WTC11 (cell line): ENCODE measurements around the gene PITHD1. TPM values are rescaled to one million over a fixed set of nuclear protein-coding genes. Genes with fewer than 3 reads are reported as not detected.

ENCODE experiments used
- CDX4 ChIP-seq: fragments of 250-450 bp; sonication (Bioruptor Pico); IDR thresholded peaks from 2 replicates; pipeline ENCODE4 v1.9.0; 2021; ENCODE audit warnings: moderate library complexity, mild to moderate bottlenecking, inconsistent platforms, borderline replicate concordance
- CTCF ChIP-seq: fragments of 200-600 bp; IDR thresholded peaks from 2 replicates; pipeline ENCODE4 v1.8.0; 2022; ENCODE audit warnings: antibody characterized with exemption
- E2F1 ChIP-seq: sonication (generic); formaldehyde crosslinking; IDR thresholded peaks from 2 replicates; pipeline ENCODE4 v1.8.0; 2022; ENCODE audit warnings: mild to moderate bottlenecking, missing genetic modification reagents
- E2F5 ChIP-seq: sonication (generic); formaldehyde crosslinking; IDR thresholded peaks from 2 replicates; pipeline ENCODE4 v1.8.1; 2022; ENCODE audit warnings: mild to moderate bottlenecking, moderate library complexity, missing genetic modification reagents
- GABPB1 ChIP-seq: sonication (generic); formaldehyde crosslinking; IDR thresholded peaks from 2 replicates; pipeline ENCODE4 v1.8.1; 2023; ENCODE audit warnings: mild to moderate bottlenecking, missing genetic modification reagents
- NFE2L1 ChIP-seq: sonication (generic); formaldehyde crosslinking; IDR thresholded peaks from 2 replicates; pipeline ENCODE4 v1.8.1; 2023; ENCODE audit warnings: missing genetic modification reagents
- SOX15 ChIP-seq: fragments of 250-450 bp; sonication (Bioruptor Pico); IDR thresholded peaks from 2 replicates; pipeline ENCODE4 v1.9.0; 2021; ENCODE audit warnings: mild to moderate bottlenecking
- SP1 ChIP-seq: sonication (generic); formaldehyde crosslinking; conservative IDR thresholded peaks from 2 replicates; pipeline ENCODE4 v1.8.1; 2022; ENCODE audit warnings: missing genetic modification reagents
- ZBTB21 ChIP-seq: sonication (generic); formaldehyde crosslinking; IDR thresholded peaks from 2 replicates; pipeline ENCODE4 v1.8.1; 2023; ENCODE audit warnings: mild to moderate bottlenecking, missing genetic modification reagents, borderline replicate concordance
- ZNF219 ChIP-seq: sonication (generic); formaldehyde crosslinking; IDR thresholded peaks from 2 replicates; pipeline ENCODE4 v1.8.0; 2023; ENCODE audit warnings: missing genetic modification reagents, mild to moderate bottlenecking, borderline replicate concordance
- ZNF425 ChIP-seq: fragments of 250-450 bp; sonication (Bioruptor Pico); conservative IDR thresholded peaks from 2 replicates; pipeline ENCODE4 v1.9.0; 2021; ENCODE audit warnings: mild to moderate bottlenecking
- ZNF512 ChIP-seq: sonication (generic); formaldehyde crosslinking; IDR thresholded peaks from 2 replicates; pipeline ENCODE4 v1.8.1; 2022; ENCODE audit warnings: missing genetic modification reagents, borderline replicate concordance
- ZNF671 ChIP-seq: fragments of 250-450 bp; sonication (Bioruptor Pico); IDR thresholded peaks from 2 replicates; pipeline ENCODE4 v1.8.0; 2021; ENCODE audit warnings: mild to moderate bottlenecking
- total RNA-seq: library from RNA; stranded (reverse); gene quantifications from 3 replicates; pipeline ENCODE4 v1.2.3, GENCODE V29; 2021
- TF ChIP-seq, protein P1 (sequence below): sonication (generic); formaldehyde crosslinking; IDR thresholded peaks from 2 replicates; pipeline ENCODE4 v1.8.1; 2023; ENCODE audit warnings: mild to moderate bottlenecking, missing genetic modification reagents
- TF ChIP-seq, protein P2 (sequence below): sonication (generic); formaldehyde crosslinking; IDR thresholded peaks from 2 replicates; pipeline ENCODE4 v1.8.0; 2023; ENCODE audit warnings: missing genetic modification reagents, mild to moderate bottlenecking, borderline replicate concordance
- TF ChIP-seq, protein P3 (sequence below): sonication (generic); formaldehyde crosslinking; IDR thresholded peaks from 2 replicates; pipeline ENCODE4 v1.8.0; 2022; ENCODE audit warnings: mild to moderate bottlenecking, missing genetic modification reagents
- TF ChIP-seq, protein P4 (sequence below): sonication (generic); formaldehyde crosslinking; IDR thresholded peaks from 2 replicates; pipeline ENCODE4 v1.8.1; 2023; ENCODE audit warnings: mild to moderate bottlenecking, missing genetic modification reagents, moderate library complexity
- TF ChIP-seq, protein P5 (sequence below): fragments of 250-450 bp; sonication (Bioruptor Pico); IDR thresholded peaks from 2 replicates; pipeline ENCODE4 v1.8.0; 2021; ENCODE audit warnings: mild to moderate bottlenecking

PITHD1 gene
- total RNA-seq, 1 experiment from 2014 or later, result 66.2 TPM

GRCh38 chr1:23825076-23825761 lies 47.0 kb downstream of the PITHD1 start, which contains the start of gene HMGCL (continued):
- TF ChIP-seq ZNF425 (CRISPR knock-in tag) (no peak), ZBTB21 (CRISPR knock-in tag) (no peak), ZNF671 (CRISPR knock-in tag) (no peak), CDX4 (CRISPR knock-in tag) (no peak), ZNF512 (CRISPR knock-in tag) (no peak), GABPB1 (CRISPR knock-in tag) (0 out of 2 replicates have a peak, but pooled peaks have one; percentile 44), CTCF (no peak), SOX15 (CRISPR knock-in tag) (no peak), E2F5 (peak; percentile 50; the same call in 1 of the 2 replicates), ZNF219 (CRISPR knock-in tag) (no peak), SP1 (CRISPR knock-in tag) (peak; percentile 85), E2F1 (CRISPR knock-in tag) (no peak), NFE2L1 (CRISPR knock-in tag) (no peak)
- TF ChIP-seq, protein P1, sequence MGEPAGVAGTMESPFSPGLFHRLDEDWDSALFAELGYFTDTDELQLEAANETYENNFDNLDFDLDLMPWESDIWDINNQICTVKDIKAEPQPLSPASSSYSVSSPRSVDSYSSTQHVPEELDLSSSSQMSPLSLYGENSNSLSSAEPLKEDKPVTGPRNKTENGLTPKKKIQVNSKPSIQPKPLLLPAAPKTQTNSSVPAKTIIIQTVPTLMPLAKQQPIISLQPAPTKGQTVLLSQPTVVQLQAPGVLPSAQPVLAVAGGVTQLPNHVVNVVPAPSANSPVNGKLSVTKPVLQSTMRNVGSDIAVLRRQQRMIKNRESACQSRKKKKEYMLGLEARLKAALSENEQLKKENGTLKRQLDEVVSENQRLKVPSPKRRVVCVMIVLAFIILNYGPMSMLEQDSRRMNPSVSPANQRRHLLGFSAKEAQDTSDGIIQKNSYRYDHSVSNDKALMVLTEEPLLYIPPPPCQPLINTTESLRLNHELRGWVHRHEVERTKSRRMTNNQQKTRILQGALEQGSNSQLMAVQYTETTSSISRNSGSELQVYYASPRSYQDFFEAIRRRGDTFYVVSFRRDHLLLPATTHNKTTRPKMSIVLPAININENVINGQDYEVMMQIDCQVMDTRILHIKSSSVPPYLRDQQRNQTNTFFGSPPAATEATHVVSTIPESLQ, result no peak
- TF ChIP-seq, protein P2, sequence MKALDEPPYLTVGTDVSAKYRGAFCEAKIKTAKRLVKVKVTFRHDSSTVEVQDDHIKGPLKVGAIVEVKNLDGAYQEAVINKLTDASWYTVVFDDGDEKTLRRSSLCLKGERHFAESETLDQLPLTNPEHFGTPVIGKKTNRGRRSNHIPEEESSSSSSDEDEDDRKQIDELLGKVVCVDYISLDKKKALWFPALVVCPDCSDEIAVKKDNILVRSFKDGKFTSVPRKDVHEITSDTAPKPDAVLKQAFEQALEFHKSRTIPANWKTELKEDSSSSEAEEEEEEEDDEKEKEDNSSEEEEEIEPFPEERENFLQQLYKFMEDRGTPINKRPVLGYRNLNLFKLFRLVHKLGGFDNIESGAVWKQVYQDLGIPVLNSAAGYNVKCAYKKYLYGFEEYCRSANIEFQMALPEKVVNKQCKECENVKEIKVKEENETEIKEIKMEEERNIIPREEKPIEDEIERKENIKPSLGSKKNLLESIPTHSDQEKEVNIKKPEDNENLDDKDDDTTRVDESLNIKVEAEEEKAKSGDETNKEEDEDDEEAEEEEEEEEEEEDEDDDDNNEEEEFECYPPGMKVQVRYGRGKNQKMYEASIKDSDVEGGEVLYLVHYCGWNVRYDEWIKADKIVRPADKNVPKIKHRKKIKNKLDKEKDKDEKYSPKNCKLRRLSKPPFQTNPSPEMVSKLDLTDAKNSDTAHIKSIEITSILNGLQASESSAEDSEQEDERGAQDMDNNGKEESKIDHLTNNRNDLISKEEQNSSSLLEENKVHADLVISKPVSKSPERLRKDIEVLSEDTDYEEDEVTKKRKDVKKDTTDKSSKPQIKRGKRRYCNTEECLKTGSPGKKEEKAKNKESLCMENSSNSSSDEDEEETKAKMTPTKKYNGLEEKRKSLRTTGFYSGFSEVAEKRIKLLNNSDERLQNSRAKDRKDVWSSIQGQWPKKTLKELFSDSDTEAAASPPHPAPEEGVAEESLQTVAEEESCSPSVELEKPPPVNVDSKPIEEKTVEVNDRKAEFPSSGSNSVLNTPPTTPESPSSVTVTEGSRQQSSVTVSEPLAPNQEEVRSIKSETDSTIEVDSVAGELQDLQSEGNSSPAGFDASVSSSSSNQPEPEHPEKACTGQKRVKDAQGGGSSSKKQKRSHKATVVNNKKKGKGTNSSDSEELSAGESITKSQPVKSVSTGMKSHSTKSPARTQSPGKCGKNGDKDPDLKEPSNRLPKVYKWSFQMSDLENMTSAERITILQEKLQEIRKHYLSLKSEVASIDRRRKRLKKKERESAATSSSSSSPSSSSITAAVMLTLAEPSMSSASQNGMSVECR (CRISPR knock-in tag), result peak; percentile 63; the same call in 1 of the 2 replicates
- TF ChIP-seq, protein P3, sequence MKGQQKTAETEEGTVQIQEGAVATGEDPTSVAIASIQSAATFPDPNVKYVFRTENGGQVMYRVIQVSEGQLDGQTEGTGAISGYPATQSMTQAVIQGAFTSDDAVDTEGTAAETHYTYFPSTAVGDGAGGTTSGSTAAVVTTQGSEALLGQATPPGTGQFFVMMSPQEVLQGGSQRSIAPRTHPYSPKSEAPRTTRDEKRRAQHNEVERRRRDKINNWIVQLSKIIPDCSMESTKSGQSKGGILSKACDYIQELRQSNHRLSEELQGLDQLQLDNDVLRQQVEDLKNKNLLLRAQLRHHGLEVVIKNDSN (CRISPR knock-in tag), result peak; percentile 94
- TF ChIP-seq, protein P4, sequence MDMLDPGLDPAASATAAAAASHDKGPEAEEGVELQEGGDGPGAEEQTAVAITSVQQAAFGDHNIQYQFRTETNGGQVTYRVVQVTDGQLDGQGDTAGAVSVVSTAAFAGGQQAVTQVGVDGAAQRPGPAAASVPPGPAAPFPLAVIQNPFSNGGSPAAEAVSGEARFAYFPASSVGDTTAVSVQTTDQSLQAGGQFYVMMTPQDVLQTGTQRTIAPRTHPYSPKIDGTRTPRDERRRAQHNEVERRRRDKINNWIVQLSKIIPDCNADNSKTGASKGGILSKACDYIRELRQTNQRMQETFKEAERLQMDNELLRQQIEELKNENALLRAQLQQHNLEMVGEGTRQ (CRISPR knock-in tag), result peak; percentile 93
- TF ChIP-seq, protein P5, sequence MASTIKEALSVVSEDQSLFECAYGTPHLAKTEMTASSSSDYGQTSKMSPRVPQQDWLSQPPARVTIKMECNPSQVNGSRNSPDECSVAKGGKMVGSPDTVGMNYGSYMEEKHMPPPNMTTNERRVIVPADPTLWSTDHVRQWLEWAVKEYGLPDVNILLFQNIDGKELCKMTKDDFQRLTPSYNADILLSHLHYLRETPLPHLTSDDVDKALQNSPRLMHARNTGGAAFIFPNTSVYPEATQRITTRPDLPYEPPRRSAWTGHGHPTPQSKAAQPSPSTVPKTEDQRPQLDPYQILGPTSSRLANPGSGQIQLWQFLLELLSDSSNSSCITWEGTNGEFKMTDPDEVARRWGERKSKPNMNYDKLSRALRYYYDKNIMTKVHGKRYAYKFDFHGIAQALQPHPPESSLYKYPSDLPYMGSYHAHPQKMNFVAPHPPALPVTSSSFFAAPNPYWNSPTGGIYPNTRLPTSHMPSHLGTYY, result no peak
